Superior temporal gyrus (tissue), 1 donor: ENCODE results near the gene RAB3A.
"Not testable (repeated sequence)": the region's sequence is repeated elsewhere in the genome, so short reads cannot be mapped to it uniquely, and the experiment has no call there.

Experiments used
- DNase-seq: peaks from one replicate; pipeline ENCODE4 v3.0.0-alpha.2; 2016; ENCODE audit errors: extremely low spot score

The RAB3A gene

GRCh38 chr19:18223860-18224524 is 20.1 kb upstream of the RAB3A start:
- no peak for DNase-seq

GRCh38 chr19:18221815-18222725 is 18.2 kb upstream of the RAB3A start:
- DNase-seq: no peak

- no peak for DNase-seq
These were observed 16.9 kb upstream of the RAB3A start for GRCh38 chr19:18220632-18221275.

GRCh38 chr19:18219911-18220631 is 16.2 kb upstream of the RAB3A start:
- DNase-seq: no peak

- no peak for DNase-seq
These were observed 14.8 kb upstream of the RAB3A start for GRCh38 chr19:18218600-18218999.

GRCh38 chr19:18218159-18218558 is 14.3 kb upstream of the RAB3A start:
- DNase-seq: no peak

- no peak for DNase-seq
These were observed 12.9 kb upstream of the RAB3A start for GRCh38 chr19:18216789-18217188.

- DNase-seq: no peak
These were observed 11.1 kb upstream of the RAB3A start for GRCh38 chr19:18214779-18215433.

GRCh38 chr19:18211683-18212082 is 7.8 kb upstream of the RAB3A start:
- no peak for DNase-seq

GRCh38 chr19:18209912-18210311 is 6.1 kb upstream of the RAB3A start:
- not testable (repeated sequence) for DNase-seq

- no peak for DNase-seq
These were observed 4.5 kb upstream of the RAB3A start for GRCh38 chr19:18208098-18208951.

GRCh38 chr19:18206018-18206417 is 2.2 kb upstream of the RAB3A start:
- DNase-seq: no peak

GRCh38 chr19:18205200-18205892 is 1.5 kb upstream of the RAB3A start:
- DNase-seq: peak; percentile 78

- DNase-seq: peak; percentile 51
These were observed 755 bp upstream of the RAB3A start for GRCh38 chr19:18204394-18205199.

GRCh38 chr19:18203408-18203862 is 407 bp downstream of the RAB3A start:
- peak; percentile 53 for DNase-seq

- peak; percentile 47 for DNase-seq
These were observed 949 bp downstream of the RAB3A start for GRCh38 chr19:18202778-18203407.

GRCh38 chr19:18202397-18202777 is 1.5 kb downstream of the RAB3A start:
- DNase-seq: no peak

- no peak for DNase-seq
These were observed 5.5 kb downstream of the RAB3A start for GRCh38 chr19:18198374-18198773.
